Measurements from ENCODE around the gene TMEM11.
"Not testable (repeated sequence)": the region's sequence is repeated elsewhere in the genome, so short reads cannot be mapped to it uniquely, and the experiment has no call there.

Gene TMEM11

GRCh38 chr17:21210411-21211076 is 3.4 kb downstream of the TMEM11 start:
- no peak for DNase-seq

GRCh38 chr17:21209511-21210175 is 4.3 kb downstream of the TMEM11 start:
- DNase-seq: no peak

GRCh38 chr17:21208352-21208751 is 5.6 kb downstream of the TMEM11 start:
- DNase-seq: no peak

- no peak for DNase-seq
Measured at GRCh38 chr17:21204935-21205334, 9.0 kb downstream of the TMEM11 start.

DNA sequence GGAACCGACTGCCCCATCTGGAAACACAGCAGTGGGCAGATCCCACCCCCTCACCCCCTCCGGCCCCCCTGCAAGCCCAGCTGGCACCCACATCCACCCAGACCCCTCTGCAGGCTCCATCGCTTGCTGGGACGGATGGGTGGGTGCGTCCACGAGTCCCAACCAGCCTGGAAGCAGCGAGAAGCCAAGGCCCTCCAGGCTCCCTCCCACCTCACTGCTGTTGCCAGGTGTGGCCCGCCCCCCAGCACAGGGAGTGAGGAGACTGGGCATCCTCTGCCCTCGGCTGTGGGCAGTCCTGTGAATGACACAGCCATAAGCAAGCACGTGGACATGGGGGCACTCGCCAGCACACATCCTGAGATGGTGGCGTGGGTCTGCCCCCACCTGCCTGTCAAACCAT is 11.4 kb downstream of the TMEM11 start:
- no peak for DNase-seq

DNA sequence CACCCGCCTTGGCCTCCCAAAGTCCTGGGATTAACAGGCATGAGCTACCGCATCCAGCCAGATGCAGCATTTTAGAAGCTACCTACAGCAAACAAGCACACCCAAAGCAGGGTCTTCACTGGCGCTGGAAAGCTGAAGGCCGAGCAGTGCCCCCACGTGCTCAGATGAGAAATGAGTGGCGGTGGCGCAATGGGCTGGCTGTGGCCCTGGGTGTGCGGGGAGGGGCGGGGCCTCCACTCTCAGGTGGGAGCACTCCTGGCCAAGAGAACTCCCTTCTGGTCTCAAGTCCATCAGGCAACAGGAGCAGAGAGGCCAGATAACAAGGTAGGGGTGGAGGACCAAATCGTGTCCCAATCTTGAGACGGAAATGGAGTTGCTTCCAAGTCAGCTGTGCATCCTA is 12.1 kb downstream of the TMEM11 start:
- no peak for DNase-seq

DNA sequence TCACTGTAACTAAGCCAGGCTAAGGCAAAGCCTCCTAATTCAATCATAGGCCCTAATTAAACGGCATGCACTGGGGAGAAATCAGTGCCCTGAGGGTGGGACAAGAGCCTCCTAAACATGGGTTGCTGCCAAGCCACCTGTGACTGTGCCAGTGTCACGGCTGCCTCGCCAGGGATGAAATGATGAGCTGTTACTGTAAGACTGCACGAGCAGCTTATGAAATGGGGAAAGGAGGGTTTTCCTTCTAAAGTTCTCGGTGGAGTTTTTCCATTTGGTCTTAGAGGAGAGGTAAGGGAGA is 12.7 kb downstream of the TMEM11 start:
- DNase-seq: no peak

DNA sequence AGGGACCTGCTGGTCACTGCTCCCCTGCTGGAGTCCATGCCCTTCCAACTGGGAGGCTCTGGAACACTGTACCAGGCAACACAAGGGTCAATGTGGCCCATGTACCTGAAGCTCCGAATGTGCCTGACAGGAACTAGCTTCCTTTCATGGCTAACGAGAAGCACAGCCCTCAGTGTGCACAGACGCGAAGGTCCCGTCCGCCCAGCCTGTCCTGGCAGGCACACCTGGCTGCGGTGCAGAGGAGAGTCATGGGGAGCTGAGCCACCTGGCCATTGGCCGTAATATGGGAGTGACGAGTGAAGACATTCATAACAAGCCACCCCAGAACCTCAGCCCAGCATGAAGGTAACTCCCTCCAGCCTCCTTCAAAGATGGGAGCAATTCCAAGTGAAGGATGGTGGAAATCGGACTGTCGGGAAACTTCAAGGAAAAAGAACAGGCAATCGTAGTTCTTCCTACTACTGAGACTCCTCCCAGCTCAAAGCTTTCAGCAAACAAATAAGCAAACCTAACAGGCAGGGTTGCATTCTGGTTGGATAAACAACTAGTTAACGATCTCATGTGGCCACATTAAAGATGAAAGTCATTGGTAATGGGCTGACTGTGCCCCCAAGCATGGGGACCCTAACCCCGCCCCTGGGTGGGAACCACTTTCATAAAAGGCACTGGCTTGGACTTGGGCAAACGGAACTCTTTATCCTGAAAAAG is 13.2 kb downstream of the TMEM11 start:
- no peak for DNase-seq

DNA sequence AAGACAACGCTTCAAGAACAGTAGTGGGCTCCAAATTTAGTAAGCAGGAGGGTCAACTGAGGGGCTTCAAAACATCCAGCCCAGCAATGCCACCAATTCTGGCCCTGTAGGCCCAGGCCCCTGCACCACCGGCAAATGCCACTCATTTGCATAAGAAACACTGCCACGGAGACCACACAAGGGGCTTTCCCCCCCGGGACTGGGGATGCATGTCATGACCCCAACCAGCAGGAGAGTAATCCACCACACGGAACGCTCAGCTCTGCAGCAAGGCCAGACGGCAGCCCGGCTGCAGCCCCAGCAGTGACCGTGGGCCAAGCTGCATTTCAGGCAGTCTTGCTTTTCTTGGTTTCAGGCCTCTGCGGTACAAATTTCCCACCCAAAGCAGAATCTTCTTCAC is 14.1 kb downstream of the TMEM11 start:
- DNase-seq: no peak

DNA sequence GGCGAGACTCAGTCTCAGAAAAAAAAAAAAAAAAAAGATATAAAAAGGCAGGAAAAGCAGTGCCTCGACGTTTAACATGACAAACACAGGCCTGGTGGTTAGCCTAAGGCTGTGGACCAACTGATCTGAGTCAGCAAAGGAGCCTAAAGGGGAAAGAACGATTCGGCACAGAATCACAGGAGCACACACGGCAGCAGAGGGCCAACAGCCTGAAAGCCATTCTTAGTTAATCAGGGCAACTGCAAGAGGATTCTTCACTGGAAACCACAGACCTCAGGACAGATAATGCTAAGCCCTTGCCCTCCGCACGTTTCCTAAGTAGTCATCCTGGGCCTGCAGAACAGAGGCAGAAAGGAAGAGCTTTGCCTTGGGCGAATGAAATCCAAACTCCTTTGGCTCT is 14.7 kb downstream of the TMEM11 start:
- no peak for DNase-seq

- no peak for DNase-seq
Measured at GRCh38 chr17:21198411-21198810, 15.6 kb downstream of the TMEM11 start.

GRCh38 chr17:21196126-21196525 is 17.8 kb downstream of the TMEM11 start:
- no peak for DNase-seq

DNA sequence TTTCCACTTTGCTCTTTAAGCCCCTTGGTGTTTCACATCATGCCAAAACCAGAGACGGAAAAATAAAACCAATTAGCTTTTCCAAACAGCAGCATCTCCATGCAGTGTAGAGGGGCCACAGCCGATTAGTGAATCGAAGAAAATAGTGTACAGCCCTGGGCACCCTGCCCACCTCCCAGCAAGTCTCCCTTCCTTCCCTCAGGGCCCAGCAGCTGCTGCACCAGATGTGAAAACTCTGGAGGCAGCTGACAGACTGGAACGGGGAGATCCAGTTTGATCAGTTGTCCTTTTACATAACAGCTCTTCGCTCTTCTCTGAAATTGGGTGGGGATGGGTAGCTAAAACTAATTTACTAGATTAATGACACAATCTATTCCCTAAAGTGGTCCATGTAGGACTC is 19.3 kb downstream of the TMEM11 start:
- no peak for DNase-seq

DNA sequence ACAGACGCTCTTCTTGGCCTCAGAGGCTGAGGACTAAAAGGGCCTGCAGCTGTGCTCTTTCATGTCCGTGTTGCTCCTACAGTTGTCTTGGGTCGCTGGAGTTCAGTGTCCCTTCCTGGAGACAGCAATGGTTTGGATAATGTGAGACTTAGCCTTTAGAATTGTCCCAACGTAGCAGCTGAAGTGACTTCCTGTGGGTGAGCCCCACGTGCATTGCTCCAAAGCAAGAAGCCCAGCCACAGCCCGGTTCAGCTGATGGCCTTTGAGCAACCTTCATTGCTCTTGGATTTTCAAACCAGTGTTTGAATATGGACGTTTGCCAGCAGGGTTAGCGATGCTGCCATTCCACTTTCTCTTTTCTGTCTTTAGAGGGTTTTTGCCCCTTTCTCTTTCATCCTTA is 19.7 kb downstream of the TMEM11 start:
- DNase-seq: no peak

DNA sequence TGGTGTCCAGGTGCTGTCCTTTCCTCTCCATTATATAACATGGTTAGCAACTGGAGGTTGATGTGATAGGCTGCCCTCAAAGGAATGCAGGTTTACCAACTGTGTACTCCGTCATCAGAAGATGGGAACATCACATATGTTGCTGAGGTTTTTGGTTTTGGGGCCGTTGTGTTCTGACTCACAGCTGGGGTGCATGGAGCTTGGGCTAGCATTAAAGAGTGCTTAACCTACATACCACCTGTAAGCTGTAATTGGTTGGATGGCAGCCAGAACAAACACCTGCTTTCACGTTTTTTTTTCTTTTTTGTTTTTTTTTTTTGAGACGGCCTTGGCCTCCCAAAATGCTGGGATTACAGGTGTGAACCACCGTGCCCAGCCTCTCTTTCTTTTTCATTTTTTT is 20.9 kb downstream of the TMEM11 start:
- no peak for DNase-seq

GRCh38 chr17:21192414-21192813 is 21.5 kb downstream of the TMEM11 start:
- not testable (repeated sequence) for DNase-seq

DNA sequence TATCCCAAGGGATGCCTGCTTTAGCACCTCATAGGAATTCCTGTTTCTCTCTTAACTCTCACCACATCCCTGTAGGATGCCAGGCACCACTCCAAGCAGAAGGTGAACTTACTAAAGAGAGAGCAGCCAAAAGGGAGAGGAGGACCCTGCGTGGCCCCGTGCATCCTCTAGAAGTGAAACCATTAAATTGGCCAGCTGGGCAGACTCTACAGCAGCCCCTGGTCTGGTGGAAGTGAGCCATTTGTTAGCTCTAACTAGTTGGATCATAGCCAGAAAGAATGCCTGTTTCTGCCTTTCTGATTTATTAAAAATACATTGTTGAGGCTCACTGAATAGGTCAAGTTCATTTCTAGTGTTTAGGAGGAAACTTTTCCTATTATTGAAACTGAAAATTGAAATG is 22.3 kb downstream of the TMEM11 start:
- DNase-seq: no peak

GRCh38 chr17:21190078-21190477 is 23.9 kb downstream of the TMEM11 start:
- DNase-seq: no peak

DNA sequence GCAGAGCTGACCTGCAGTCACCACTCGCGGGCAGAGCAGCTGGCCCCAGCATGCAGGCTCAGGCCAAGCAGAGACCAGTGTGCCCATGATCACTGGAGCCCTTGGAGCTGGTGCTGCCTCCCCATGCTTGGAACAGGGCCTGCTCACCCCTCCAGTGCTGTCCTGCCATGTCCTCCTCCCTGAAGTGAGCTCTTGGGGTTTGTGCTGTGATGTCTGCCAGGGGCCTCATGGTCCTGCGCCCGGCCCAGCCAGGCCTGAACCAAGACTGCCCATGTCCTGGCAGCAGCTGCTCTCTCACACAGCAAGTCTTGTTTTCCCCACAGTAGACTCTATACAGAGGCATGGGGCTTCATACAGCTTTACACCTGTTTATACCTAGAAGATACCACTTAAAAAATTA is 24.6 kb downstream of the TMEM11 start:
- DNase-seq: no peak

- DNase-seq: no peak
Measured at GRCh38 chr17:21186399-21187187, 27.4 kb downstream of the TMEM11 start.

DNA sequence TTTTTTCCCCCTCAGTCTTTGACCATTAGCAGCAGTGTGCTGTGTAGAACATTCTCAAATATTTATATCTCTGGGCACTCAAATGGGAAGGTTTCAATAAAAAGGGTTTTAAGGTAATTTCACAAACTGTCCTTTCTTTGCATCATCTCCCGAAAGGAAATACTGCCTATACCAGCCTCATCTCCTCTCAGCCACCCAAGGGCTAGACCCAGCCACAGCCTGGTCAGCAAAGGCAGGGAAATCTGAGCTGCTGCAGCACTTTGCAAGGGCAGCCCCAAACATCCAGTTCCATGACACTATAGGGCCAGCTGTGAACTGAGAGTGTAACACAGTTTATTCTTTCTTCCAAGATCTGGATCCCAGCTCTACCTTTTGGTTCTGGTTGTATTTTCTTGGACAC is 28.9 kb downstream of the TMEM11 start:
- DNase-seq: no peak

DNA sequence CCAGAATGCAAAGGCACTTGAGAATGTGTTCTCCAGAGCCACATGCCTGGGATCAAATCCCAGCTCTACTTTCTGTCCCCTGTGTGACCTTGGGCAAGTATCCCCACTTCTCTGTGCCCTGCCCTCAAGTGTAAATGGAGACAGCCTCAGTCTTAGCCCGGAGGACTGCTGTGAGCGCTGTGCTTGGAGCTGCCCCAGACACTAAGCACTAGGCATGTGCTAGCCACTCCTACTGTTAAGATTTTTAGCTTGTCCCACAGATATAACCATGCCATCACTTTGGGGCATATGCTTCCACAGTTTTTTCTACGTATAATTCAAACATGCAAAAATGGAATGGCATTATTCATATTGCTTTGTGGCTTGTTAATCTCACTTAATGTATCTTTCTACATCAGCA is 29.4 kb downstream of the TMEM11 start:
- DNase-seq: no peak

DNA sequence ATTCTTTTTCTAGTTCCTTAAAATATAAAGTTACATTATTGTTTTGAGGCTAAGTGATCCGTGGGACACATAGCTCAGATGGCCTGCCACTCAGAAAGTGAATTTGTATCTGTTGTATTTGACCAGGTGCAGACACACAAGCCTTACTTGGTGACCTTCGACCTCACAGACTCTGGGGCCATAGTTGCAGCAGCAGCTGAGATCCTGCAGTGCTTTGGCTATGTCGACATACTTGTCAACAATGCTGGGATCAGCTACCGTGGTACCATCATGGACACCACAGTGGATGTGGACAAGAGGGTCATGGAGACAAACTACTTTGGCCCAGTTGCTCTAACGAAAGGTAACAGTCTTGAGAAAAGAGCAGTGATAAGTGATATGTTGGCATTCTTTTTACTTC is 30.5 kb downstream of the TMEM11 start:
- DNase-seq: no peak
